HG03521 (cell line): Measurements from ENCODE around the gene IL16.

Experiments
- ATAC-seq: cut with Tn5 transposase; IDR thresholded peaks from one replicate; pipeline ENCODE4 v1.9.1; 2021; ENCODE audit warnings: mild to moderate bottlenecking, moderate library complexity; ENCODE audit not compliant: unreplicated experiment

The IL16 gene

GRCh38 chr15:81273200-81273599 lies 76.5 kb downstream of the IL16 start:
- ATAC-seq = no peak

DNA sequence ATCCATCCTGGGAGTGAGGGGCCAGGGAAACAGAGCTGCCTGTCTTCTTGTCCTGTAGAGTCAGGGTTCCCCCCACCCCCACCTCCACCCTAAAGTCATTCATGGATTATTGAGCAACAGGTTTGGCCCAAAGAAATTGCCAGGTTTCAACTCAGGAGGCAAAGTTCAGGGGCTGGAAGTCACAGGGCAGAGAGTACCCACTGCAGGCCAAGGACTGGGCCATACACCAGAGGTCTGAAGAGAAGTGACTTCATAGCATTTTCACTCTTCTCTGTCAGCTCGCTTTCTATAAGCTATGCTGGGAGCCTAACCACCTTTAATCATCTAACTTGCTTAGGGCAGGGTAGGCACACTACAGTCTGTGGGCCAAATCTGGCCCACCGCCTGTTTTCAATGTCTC lies 77.2 kb downstream of the IL16 start:
- ATAC-seq = no peak

GRCh38 chr15:81274255-81274654 lies 77.6 kb downstream of the IL16 start:
- no peak for ATAC-seq

DNA sequence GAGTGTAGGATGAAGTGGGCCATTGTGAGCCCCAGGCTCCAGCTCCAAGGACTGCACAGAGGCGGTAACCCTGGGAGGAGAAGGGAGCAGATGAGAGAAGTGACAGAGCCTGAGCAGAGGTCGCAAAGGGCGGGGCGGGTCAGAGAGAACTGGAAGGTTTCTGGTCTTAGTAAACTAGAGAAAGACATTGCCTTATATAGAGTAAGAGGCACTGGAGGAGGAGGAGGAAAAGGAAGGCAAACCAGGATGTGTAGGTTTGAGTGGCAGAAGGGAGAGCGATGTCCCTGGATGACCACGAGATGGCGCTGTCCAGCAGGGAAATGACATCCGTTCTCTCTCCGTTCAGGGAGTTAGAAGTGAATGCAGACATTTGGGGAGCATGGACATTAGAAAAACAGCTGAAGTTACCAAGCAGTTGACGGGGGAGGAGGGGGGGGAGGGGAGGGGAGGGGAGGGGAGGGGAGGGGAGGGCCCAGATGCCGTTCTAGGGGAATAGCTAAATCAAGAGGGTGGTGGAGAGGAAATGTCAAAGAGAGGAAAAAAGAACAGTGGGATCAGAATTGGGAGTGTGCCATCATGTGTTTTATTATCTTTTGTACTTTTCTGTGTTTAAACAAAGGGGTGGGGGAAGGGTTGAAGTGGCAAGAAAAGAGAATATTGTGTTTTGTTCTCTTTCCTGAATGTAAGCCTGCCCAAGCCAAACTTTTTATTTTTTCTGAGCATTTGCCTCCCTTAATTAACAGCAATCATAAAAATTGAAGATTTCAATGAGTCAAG lies 78.4 kb downstream of the IL16 start:
- peak; percentile 85 for ATAC-seq

DNA sequence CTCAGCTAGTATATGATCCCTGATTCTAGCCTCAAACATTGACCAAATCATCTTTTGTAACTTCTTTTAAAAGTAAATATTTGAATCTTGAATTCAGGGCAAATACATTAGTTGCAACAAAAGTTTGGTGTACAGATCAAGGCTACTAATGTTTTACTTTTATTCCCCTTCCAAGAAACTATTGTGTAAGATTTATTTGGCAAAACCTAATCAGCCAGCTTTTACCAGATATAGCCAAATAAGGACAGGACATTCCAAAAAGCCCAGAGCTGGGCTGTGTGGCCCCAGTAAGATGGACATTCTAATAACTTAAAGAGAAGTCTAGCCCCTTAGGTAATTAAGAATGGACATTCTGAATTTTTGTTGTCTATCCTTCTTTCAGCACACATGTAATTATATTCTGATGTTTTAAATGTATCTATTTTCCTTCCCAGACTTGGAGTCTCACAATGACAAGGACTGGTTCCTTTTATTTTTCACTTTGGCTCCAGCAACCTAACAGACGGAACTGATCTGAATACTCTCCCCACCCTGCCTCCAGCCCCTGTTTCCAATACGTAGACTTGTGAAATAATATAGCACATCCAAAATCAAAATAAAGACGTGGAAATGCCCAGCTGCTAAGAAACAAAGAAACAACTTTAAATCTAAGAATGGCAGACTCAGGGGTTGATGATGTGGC lies 79.2 kb downstream of the IL16 start:
- no peak for ATAC-seq

DNA sequence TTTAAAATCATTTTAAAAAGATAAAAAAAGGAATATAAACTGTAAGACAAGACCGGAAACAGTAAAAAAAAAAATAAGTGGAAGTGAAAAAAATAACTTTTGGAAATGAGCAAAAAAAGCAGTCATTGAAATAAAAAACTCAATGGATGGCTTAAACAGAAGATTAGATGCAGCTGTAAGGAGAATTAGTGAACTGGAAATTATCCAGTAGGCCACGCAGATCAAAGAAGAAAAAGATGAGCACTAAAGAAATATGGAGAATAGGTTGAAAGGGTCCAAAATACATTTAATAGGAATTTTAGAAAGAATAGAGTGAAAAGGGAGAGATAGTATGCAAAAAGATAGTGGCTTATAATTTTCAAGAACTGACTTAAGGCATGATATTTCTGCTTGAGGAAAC lies 80.3 kb downstream of the IL16 start:
- no peak for ATAC-seq

- no peak for ATAC-seq
Measured at GRCh38 chr15:81277851-81278250, 81.2 kb downstream of the IL16 start.

- ATAC-seq = no peak
Measured at GRCh38 chr15:81278306-81279029, 81.8 kb downstream of the IL16 start.

DNA sequence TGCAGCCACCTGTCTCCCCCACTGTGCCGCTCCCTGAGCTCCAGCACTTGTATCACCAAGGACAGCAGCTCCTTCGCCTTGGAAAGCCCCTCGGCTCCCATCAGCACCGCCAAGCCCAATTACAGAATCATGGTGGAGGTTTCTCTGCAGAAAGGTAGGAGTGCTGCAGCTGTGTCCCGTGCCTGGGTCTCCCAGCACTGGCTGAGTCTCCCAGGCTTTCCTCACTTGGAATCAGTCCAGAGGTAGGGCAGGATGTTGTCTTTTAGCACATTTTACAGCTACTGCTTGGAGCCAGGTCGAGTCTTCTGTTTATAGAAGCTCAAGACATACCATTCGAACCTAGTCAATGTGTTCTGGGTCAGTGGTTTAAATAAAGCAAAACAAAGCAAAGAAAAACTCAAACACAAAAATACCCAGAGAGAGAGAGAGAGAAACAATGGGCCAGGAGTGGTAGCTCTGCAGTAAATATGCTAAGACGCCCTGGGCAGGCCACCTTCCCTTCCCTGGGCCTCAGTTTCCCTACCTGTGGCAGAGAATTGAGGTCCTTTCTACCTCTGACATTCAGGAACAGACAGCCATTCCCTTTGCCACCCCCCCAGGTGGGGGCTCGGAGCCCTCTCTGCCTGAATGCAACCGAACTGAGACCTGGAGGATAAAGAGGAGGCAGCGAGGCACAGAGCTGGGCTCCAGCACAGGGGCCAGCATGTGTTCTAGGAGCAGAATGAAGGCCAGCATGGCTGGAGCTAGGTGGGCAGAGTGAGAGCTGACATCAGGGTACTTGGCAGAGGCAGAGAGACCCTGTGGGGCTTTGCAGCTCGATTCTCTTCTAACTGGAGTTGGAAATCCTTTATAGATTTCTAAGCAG lies 83.2 kb downstream of the IL16 start:
- ATAC-seq = no peak

GRCh38 chr15:81280696-81281455 lies 84.2 kb downstream of the IL16 start:
- ATAC-seq = no peak

DNA sequence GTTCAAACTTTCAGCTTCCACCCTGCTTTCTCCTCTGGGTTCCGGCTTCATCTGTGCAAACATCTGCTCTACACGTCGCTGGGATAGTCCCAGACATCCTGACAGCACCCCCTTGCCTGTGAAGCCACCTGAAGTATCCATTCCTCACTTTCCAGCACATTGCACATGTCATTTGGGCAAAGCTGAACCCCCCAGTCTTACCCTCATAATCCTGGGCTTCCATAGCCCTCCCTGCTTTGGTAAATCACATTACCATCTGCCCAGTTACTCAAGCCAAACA lies 84.7 kb downstream of the IL16 start:
- no peak for ATAC-seq

GRCh38 chr15:81281766-81282605 lies 85.3 kb downstream of the IL16 start:
- no peak for ATAC-seq

DNA sequence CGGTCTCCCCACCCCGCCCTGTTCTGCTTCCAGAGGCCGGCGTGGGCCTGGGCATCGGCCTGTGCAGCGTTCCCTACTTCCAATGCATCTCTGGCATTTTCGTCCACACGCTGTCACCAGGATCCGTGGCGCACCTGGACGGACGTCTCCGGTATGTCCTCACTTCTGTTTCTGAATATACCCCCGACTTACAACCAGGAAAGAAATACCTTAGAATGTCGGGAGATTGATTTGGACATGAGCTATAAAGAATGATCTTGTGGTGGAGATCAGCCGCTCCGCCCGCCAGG lies 85.9 kb downstream of the IL16 start:
- no peak for ATAC-seq

GRCh38 chr15:81282911-81283310 lies 86.2 kb downstream of the IL16 start:
- no peak for ATAC-seq

DNA sequence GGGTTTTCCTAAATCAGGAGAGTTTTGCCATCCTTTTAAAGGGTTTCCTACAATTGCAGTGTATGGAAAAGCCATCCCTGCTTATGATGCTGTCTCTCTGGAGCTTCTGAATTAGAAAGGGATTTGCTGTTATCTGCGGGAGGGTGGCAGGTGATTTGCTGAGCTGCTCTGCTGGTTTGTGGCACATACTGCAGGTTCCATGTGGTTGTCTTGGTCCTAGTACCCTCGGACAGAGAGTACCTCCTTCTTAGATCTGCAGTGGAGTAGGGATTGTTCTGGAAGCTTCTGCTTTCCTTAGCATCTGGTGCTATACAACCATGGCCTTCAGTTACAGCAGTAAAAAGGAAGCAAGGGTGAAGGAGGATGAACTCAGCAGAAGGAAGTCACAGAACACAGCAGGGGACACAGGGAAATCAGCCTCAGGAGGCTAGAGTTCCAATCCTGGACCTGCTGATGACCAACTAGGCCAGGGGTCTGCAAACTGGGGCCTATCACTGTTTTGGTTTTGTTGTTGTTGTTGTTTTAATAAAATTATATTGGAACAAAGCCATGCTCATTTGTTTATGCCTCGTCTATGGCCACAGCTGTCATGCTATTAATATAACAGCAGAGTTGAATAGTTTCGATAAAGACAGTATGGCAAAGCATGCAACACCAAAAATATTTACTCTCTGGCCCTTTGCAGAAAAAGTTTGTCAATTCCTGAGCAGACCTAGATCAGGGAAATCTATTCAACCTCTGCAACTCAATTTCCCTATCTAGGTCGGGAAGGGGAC lies 87.8 kb downstream of the IL16 start:
- peak; percentile 52 for ATAC-seq

GRCh38 chr15:81285461-81285860 lies 88.8 kb downstream of the IL16 start:
- no peak for ATAC-seq

DNA sequence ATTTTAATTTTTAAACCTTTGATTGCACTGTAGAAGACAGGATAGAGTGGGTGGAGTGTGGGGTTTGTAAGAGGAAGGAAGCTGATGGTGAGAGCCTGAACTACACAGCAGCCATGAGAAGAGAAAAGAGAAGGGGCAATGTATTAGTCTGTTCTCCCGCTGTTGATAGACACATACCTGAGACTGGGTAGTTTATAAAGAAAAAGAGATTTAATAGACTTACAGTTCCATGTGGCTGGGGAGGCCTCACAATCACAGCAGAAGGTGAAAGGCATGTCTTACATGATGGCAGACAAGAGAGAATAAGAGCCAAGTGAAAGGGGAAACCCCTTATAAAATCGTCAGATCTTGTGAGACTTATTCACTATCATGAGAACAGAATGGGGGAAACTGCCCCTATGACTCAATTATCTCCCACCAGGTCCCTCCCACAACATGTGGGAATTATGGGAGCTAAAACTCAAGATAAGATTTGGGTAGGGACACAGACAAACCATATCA lies 90.0 kb downstream of the IL16 start:
- no peak for ATAC-seq

- ATAC-seq = no peak
Measured at GRCh38 chr15:81288040-81288439, 91.4 kb downstream of the IL16 start.

DNA sequence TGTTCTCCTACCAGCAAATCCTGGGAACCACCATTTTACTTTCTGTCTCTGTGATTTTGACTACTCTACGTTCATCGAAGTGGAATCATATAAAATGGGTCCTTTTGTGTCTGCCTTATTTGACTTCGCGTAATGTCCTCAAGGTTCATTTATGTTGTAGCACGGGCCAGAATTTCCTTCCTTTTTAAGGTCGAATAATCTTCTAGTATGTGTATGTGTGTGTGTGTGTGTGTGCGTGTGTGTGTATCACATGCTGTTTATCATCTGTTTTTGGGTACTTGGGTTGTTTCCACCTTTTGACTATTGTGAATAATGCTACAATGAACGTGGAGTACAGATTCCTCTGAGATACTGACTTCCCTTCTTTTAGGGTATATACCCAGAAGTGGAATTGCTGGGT lies 91.9 kb downstream of the IL16 start:
- ATAC-seq = no peak
